H9 (cell line): ENCODE measurements around the gene ATE1. TPM values are rescaled to one million over a fixed set of nuclear protein-coding genes. Genes with fewer than 3 reads are reported as not detected.

Experiments used
- DNase-seq: peaks from one replicate; pipeline ENCODE4 v3.0.0-alpha.2; 2017
- H2AFZ ChIP-seq: one replicate; pipeline ENCODE4 v1.6.1; 2013; ENCODE audit warnings: mild to moderate bottlenecking, low read length, control low read depth, moderate library complexity
- H2AK5ac ChIP-seq: 2 replicates; pipeline ENCODE4 v1.6.1; 2013; ENCODE audit warnings: low read length, control low read depth, mixed read lengths; ENCODE audit not compliant: insufficient read length
- H2BK120ac ChIP-seq: one replicate; pipeline ENCODE4 v1.6.1; 2013; ENCODE audit warnings: low read depth, mild to moderate bottlenecking, low read length, control low read depth, inconsistent platforms; ENCODE audit not compliant: poor library complexity, severe bottlenecking
- H2BK12ac ChIP-seq: 2 replicates; pipeline ENCODE4 v1.6.1; 2013; ENCODE audit warnings: low read length, control low read depth, mixed read lengths, low read depth; ENCODE audit not compliant: insufficient read length
- H2BK15ac ChIP-seq: 2 replicates; pipeline ENCODE4 v1.6.1; 2013; ENCODE audit warnings: low read depth, low read length, control low read depth
- H2BK20ac ChIP-seq: one replicate; pipeline ENCODE4 v1.6.1; 2013; ENCODE audit warnings: low read depth, mild to moderate bottlenecking, low read length, control low read depth, inconsistent platforms; ENCODE audit not compliant: poor library complexity, severe bottlenecking
- H2BK5ac ChIP-seq: 2 replicates; pipeline ENCODE4 v1.6.1; 2013; ENCODE audit warnings: low read length, control low read depth, mixed read lengths; ENCODE audit not compliant: insufficient read length
- H3K14ac ChIP-seq: 2 replicates; pipeline ENCODE4 v1.6.1; 2013; ENCODE audit warnings: low read length, control low read depth; ENCODE audit not compliant: insufficient read depth
- H3K18ac ChIP-seq: 2 replicates; pipeline ENCODE4 v1.6.1; 2013; ENCODE audit warnings: low read depth, mild to moderate bottlenecking, mixed read lengths, low read length, control low read depth; ENCODE audit not compliant: insufficient read length
- H3K23ac ChIP-seq: 2 replicates; pipeline ENCODE4 v1.6.1; 2013; ENCODE audit warnings: low read length, control low read depth, mixed read lengths, low read depth; ENCODE audit not compliant: insufficient read length
- H3K23me2 ChIP-seq: 2 replicates; pipeline ENCODE4 v1.6.1; 2013; ENCODE audit warnings: low read depth, mild to moderate bottlenecking, mixed read lengths, low read length, control low read depth; ENCODE audit not compliant: insufficient read length, poor library complexity, severe bottlenecking
- H3K27ac ChIP-seq: 2 replicates; pipeline ENCODE4 v1.5.1; 2013; ENCODE audit warnings: low read length, control low read depth, mixed read lengths, low read depth; ENCODE audit not compliant: insufficient read length
- H3K27me3 ChIP-seq: 2 replicates; pipeline ENCODE4 v1.6.1; 2013; ENCODE audit warnings: low read length, control low read depth, inconsistent platforms; ENCODE audit not compliant: insufficient read depth
- H3K4ac ChIP-seq: 2 replicates; pipeline ENCODE4 v1.6.1; 2013; ENCODE audit warnings: low read depth, mild to moderate bottlenecking, control low read depth, inconsistent platforms, low read length, moderate library complexity
- H3K4me1 ChIP-seq: 2 replicates; pipeline ENCODE4 v1.6.1; 2013; ENCODE audit warnings: low read length, control low read depth, inconsistent platforms; ENCODE audit not compliant: insufficient read depth
- H3K4me2 ChIP-seq: 2 replicates; pipeline ENCODE4 v1.6.1; 2013; ENCODE audit warnings: low read length, control low read depth, mixed read lengths; ENCODE audit not compliant: insufficient read length, insufficient read depth
- H3K56ac ChIP-seq: 2 replicates; pipeline ENCODE4 v1.6.1; 2013; ENCODE audit warnings: low read depth, mild to moderate bottlenecking, mixed read lengths, low read length, control low read depth; ENCODE audit not compliant: insufficient read length
- H3K79me1 ChIP-seq: 2 replicates; pipeline ENCODE4 v1.6.1; 2013; ENCODE audit warnings: low read depth, mild to moderate bottlenecking, moderate library complexity, low read length, control low read depth, inconsistent platforms; ENCODE audit not compliant: insufficient read depth, poor library complexity, severe bottlenecking
- H3K79me2 ChIP-seq: 2 replicates; pipeline ENCODE4 v1.6.1; 2013; ENCODE audit warnings: low read length, control low read depth, inconsistent platforms; ENCODE audit not compliant: insufficient read depth
- H3K9ac ChIP-seq: 2 replicates; pipeline ENCODE4 v1.6.1; 2013; ENCODE audit warnings: low read length, control low read depth, mixed read lengths; ENCODE audit not compliant: insufficient read length; ENCODE audit errors: extremely low read depth
- H3K9me3 ChIP-seq: one replicate; pipeline ENCODE4 v1.6.1; 2013; ENCODE audit warnings: low read depth, low read length, inconsistent platforms; ENCODE audit not compliant: control insufficient read depth
- H3T11ph ChIP-seq: one replicate; pipeline ENCODE4 v1.6.1; 2013; ENCODE audit warnings: mild to moderate bottlenecking, low read length, control low read depth, inconsistent platforms
- H4K20me1 ChIP-seq: one replicate; pipeline ENCODE4 v1.6.1; 2013; ENCODE audit not compliant: control insufficient read depth, insufficient read length, insufficient read depth
- H4K5ac ChIP-seq: 2 replicates; pipeline ENCODE4 v1.6.1; 2013; ENCODE audit warnings: low read depth, mild to moderate bottlenecking, mixed read lengths, low read length, control low read depth; ENCODE audit not compliant: insufficient read length
- H4K8ac ChIP-seq: replicated peaks from 2 replicates; pipeline ENCODE4 v1.6.1; 2013; ENCODE audit warnings: low read length, control low read depth, mixed read lengths, low read depth; ENCODE audit not compliant: insufficient read length
- H4K91ac ChIP-seq: 2 replicates; pipeline ENCODE4 v1.6.1; 2013; ENCODE audit warnings: low read depth, mild to moderate bottlenecking, moderate library complexity, mixed read lengths, low read length, control low read depth; ENCODE audit not compliant: insufficient read length
- H3K27ac Mint-ChIP-seq, 3 experiments: 2 replicates in 2 of 3; 3 replicates in 1 of 3; pipeline ENCODE4 v1.8.0; 2020 to 2021; ENCODE audit warnings: mixed read lengths in 3 of 3, mild to moderate bottlenecking in 1 of 3, moderate library complexity in 1 of 3
- H3K27me3 Mint-ChIP-seq: 2 replicates; pipeline ENCODE4 v1.8.0; 2021; ENCODE audit warnings: low read depth, mild to moderate bottlenecking, moderate library complexity, mixed read lengths
- H3K36me3 Mint-ChIP-seq, 3 experiments: 2 replicates in 2 of 3; 3 replicates in 1 of 3; pipeline ENCODE4 v1.8.0; 2020 to 2021; ENCODE audit warnings: low read depth in 3 of 3, mixed read lengths in 3 of 3; ENCODE audit not compliant: insufficient read depth in 1 of 3
- H3K4me1 Mint-ChIP-seq, 2 experiments: 2 replicates each; pipeline ENCODE4 v1.8.0; 2020; ENCODE audit warnings: mixed read lengths in 2 of 2
- H3K4me3 Mint-ChIP-seq, 2 experiments: 2 replicates in 1 of 2; 3 replicates in 1 of 2; pipeline ENCODE4 v1.8.0; 2020 to 2021; ENCODE audit warnings: mild to moderate bottlenecking in 2 of 2, mixed read lengths in 2 of 2, moderate library complexity in 1 of 2
- H3K9me3 Mint-ChIP-seq, 2 experiments: 2 replicates in 1 of 2; 3 replicates in 1 of 2; pipeline ENCODE4 v1.8.0; 2020; ENCODE audit warnings: mild to moderate bottlenecking in 2 of 2, mixed read lengths in 2 of 2, moderate library complexity in 1 of 2
- CTCF ChIP-seq: fragments of 200-600 bp; sonication (generic); conservative IDR thresholded peaks from 3 replicates; pipeline ENCODE4 v1.8.0; 2021; ENCODE audit warnings: antibody characterized with exemption, mild to moderate bottlenecking
- WGBS: extraction: QIAGEN DNeasy Blood & Tissue Kit; methylation state at CpG from one replicate; pipeline ENCODE4 v1.1.7; 2013; ENCODE audit warnings: missing lambda C conversion rate, low lambda C conversion rate, mixed read lengths; ENCODE audit not compliant: insufficient read length; ENCODE audit errors: extremely low coverage; 5-methylcytosine and 5-hydroxymethylcytosine counted together
- total RNA-seq: library from RNA; stranded (reverse); gene quantifications from 2 replicates; pipeline ENCODE4 v1.2.1, GENCODE V29; 2021

The ATE1 gene
- total RNA-seq, 1 experiment from 2014 or later, result 29.0 TPM

GRCh38 chr10:121833387-121833786 lies 94.4 kb downstream of the ATE1 start:
- Histone ChIP-seq H2BK120ac (no peak overlapping the region), H3K9me3 (no peaks in the 10 kb centered on the region), H3T11ph (no peak overlapping the region), H3K23ac (no peak overlapping the region), H4K5ac (no peak overlapping the region), H3K18ac (no peak overlapping the region), H3K27ac (no peak overlapping the region), H4K8ac (no peak overlapping the region), H3K9ac (no peak overlapping the region), H3K23me2 (no peaks in the 10 kb centered on the region), H2BK5ac (no peak overlapping the region), H3K79me1 (no peaks in the 10 kb centered on the region), H4K91ac (no peak overlapping the region), H2BK15ac (no peak overlapping the region), H2AK5ac (no peak overlapping the region), H3K14ac (no peak overlapping the region), H3K4me1 (no peaks in the 10 kb centered on the region), H3K27me3 (no peaks in the 10 kb centered on the region), H3K56ac (no peak overlapping the region), H3K4ac (no peak overlapping the region), H3K4me2 (no peak overlapping the region), H2BK20ac (no peak overlapping the region), H3K79me2 (no peaks in the 10 kb centered on the region), H2AFZ (no peak overlapping the region), H2BK12ac (no peak overlapping the region), H4K20me1 (no peaks in the 10 kb centered on the region)
- Mint-ChIP-seq H3K4me1 (no peaks in the 10 kb centered on the region), H3K27ac (no peak overlapping the region), H3K4me3 (no peak overlapping the region), H3K27me3 (no peaks in the 10 kb centered on the region), H3K36me3 (peaks cover 6 to 22% (median 20%) of the 10 kb centered on the region in 3 experiments; a peak in 6 of 7 replicates), H3K9me3 (no peaks in the 10 kb centered on the region)
- DNase-seq, result no peak
- TF ChIP-seq CTCF, result no peak
- WGBS, result no CpG with 5 or more reads among the region's 1 CpG
